Suppressor macrophage treated with lipopolysaccharide for 1 hour (primary cell): ENCODE measurements around the gene SLC2A6.

Experiments used
- DNase-seq, 3 donors: peaks; one replicate each; pipeline ENCODE4 v3.0.0-alpha.2; 2020 to 2022

The SLC2A6 gene

DNA sequence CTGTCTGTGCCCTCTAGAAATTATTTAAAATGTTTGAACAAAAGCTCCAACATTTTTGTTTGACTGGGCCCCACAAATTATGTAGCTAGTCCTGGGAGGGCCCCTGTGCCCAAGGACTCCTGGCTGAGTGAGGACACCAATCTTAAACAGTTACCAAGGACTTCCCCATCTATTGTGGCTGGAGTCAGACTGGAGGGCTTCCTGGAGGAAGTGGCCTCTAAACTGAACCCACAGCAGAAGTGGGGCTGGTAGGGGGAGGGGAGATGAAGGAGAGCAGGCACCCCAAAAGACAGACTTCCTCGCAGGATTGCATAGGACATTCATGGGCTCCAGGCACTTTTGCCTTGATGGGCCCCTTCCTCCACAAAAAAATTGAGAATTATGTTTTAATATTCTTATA, 48.7 kb downstream of the SLC2A6 start:
- DNase-seq, result no peak

DNA sequence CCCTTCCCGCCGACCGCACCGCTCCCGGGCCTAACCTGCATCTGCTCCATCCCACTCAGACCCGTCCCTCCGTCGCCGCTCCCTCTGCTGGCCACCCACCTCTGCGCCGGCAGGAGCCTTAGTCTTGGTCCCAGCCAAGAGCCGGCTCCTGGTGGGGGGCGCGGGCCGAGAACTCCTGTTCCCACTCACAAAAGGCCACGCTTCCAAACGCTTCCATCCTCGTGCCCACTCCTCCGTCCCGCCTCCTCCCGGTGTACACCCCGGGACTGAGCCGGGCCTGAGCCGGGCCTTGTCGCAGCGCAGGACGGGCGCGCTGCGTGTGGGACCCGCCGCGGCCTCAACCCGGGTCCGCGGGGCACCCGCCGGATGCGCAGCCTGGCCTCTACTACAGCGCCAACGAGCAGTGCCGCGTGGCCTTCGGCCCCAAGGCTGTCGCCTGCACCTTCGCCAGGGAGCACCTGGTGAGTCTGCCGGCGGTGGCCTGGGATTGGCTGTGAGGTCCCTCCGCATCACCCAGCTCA, 49.2 kb downstream of the SLC2A6 start:
- DNase-seq, result peak in 1 of 3 donors; percentile 19

DNA sequence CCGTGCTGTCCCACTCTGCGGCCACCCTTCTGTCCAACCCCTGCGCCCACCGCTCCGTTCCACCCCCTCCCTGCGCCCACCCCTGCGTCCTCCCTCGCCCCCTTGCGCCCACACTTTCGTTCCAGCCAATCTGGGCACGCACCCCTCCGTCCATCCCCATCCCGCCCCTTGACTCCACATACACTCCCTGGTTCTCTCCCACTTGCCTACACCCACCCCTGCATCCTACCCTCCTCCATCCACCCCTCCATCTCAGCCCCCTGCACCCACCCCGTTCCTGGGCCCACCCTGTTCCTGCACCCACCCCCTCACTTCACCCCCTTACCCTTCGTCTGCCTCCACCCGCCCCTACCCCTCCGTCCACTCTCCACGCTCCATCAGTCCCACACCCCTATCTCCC, 49.7 kb downstream of the SLC2A6 start:
- DNase-seq, result no peak

DNA sequence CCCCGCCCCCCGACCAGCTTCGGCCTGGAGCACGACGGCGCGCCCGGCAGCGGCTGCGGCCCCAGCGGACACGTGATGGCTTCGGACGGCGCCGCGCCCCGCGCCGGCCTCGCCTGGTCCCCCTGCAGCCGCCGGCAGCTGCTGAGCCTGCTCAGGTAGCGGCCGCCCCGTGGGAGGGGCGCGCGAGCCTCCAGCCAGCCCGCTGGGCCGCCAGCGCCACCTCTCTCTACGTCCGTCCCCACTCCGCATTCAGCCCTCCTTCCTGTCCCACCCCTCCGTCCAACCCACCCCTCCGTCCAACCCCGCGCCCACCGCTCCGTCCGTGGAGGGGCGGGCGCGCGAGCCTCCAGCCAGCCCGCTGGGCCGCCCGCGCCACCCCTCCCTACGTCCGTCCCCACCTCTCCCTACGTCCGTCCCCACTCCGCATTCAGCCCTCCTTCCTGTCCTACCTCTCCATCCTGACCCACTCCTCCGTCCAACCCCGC, 50.2 kb downstream of the SLC2A6 start:
- peak in 1 of 3 donors; percentile 10 for DNase-seq

DNA sequence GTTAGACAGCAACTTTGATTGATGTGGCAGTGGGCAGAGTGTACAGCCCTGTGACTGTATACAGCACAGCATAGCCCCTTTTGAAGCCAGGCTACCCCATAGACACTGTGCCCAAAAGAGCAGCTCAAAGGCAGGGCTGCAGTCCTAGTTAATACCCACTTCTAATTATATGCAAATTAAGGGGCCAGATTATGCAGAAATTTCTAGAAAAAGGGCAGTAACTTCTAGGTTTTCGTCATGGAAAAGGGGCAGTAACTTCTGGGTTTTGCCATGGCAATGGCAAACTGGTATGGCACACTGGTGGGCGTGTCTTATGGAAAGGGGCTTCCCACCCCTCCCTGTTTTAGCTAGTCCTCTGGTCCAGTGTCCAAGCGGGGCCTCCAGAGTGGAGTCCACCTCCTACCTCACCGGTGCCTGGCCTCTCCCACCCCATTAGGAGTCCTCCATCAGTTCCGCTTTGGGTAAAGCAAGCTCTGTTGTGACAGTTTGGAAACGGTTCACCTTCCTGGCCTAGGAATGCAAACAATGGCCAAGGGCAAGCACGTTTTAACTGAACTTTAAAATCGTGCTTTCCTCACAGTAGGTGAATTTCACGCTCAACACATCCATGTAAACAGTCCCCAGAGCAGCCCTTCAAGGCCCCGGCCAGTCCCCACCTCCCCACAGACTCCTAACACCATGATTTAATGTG, 51.1 kb downstream of the SLC2A6 start:
- no peak for DNase-seq

DNA sequence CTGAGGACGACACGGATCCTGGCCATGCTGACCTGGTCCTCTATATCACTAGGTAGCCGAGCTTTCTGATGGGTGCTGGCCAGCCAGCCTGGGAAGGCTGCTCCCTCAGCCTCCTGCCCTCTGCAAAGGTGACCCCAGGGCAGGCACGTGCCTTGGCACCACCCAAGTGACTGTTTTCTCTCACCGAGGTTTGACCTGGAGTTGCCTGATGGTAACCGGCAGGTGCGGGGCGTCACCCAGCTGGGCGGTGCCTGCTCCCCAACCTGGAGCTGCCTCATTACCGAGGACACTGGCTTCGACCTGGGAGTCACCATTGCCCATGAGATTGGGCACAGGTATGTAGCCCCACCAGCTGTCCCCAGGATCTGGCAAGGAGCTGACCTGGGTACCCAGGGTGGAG, 52.9 kb downstream of the SLC2A6 start:
- DNase-seq, result no peak

DNA sequence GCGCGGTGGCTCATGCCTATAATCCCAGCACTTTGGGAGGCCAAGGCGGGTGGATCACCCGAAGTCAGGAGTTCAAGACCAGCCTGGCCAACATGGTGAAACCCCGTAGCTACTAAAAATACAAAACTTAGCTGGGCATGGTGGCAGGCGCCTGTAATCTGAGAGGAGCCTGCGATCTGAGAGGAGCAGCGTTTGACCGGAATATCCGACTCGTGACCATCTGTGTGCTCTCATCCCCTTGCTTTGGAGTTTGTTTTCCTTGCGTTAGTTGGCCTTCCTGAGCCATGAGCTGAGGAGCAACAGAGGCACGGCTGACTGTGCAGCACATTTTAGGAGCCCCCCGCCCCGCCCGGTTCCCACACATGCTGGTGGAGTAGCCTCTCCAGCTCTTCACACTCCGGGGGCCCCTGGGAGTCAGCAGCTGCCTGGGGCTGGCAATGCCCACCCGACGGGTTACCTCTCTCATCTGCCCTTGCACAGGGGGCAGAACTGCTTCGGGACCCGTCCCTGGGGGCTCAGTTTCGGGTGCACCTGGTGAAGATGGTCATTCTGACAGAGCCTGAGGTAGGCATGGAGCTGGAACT, 53.8 kb downstream of the SLC2A6 start:
- DNase-seq, result no peak

DNA sequence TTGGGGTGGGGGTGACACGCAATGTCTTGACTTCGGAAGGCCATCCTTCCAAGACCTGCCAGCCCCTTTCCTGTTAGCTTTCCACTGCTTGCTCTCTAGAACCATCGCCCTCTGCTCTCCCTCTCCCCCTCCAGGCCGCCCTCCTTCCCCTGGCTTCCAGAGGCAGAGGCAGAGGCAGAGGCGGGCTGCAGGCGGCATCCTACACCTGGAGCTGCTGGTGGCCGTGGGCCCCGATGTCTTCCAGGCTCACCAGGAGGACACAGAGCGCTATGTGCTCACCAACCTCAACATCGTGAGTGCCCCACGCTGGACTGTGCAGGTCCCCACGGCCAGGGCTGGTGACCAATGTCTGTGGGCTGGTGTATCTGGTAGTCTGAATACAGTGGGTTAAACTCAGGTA, 54.7 kb downstream of the SLC2A6 start:
- no peak for DNase-seq

DNA sequence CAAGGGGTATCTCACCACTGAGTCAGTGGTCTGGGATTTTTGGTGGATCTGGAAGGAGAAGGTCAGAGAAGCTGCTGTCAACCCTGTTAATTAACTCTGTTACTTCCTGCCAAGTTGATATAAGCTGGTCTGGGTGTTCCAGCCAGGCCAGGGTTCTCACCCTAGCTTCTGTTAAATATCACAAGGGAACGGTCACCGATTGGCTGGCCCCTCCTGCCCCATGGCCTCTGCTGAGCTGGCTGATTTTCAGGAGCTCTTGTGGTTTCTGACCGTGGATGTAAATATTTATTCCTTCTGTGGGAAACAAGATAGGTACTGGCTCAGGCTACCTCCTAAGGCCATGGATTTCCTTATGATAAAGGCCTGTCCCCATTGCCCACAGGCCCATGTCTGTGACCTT, 55.7 kb downstream of the SLC2A6 start:
- no peak for DNase-seq

DNA sequence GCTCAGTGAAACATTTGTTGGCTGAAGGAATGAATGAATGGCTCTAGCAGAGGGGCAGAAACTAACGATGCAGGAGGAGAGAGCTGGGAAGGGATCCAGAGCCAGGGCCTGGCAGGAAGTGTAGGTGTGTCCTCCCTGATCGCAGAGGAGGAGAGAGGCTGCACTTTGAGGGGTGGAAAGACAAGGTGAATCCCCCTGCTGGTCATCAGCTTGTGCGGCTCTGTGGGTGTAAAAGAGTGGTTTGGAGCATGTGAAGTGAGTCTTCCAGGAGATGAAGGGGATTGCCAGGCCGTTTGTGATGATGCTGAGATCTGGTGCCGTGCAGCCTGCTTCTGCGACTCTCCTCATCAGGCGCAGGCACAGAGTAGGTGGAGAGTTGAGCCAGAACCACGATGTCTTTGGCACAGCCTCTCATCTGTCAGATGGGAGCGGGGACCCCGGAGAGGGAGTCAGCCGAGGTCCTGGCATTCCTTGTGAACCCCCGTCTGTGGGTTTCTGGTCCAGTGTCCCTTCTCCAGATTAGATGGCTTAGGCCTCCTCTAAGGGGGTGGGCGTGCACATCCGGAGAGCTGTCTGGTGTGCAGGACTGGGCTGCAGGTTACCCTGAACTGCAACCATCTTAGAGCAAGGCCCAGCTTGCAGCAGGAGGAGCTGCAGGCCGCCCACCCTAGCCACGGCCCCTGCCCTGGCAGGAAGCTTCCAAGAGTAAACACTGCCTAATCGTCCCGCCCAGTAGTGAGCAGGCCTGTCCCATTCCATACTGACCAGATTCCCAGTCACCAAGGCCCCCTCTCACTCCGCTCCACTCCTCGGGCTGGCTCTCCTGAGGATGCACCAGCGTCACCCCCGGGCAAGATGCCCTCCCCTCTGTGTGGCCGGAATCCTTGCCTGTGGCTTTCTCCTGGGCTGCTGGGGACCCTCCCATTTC, 57.0 kb downstream of the SLC2A6 start, which contains the start of gene ADAMTS13:
Gene ADAMTS13 (plus strand): TSS at position 753 of the 928 bp plus-strand sequence. CDS start 77 bp downstream, at position 830.
- DNase-seq, result peak; percentile 23 to 36 (median 32)
